ENCODE measurements around the gene MSTO1. TPM values are rescaled to one million over a fixed set of nuclear protein-coding genes. Genes with fewer than 3 reads are reported as not detected.
A peak's percentile ranks its signal among the peaks of the same experiment; 100 is the strongest.

The MSTO1 gene
- total and polyA plus RNA-seq, 2 of the 4 experiments (the other 2 are of a cell fraction): 21.7 to 38.3 TPM

DNA sequence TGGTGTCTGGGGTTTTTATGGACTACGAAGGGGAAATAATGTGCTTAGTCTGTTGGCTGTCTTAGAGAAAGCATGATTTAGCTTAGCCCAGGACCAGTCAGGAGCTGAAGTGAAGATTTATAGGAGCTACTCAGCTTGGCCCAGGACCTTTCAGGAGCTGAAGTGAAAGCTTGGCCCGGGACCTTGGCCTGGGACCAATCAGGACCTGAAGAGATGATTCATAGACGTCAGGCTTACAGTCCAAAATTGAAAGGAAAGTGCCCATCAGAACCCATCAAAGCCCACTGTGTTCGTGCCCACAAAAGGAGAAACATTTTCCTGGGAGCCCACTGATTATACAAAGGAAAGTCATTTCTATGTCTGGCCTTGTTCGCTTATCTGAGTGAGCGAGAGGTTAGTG is 35.6 kb downstream of the MSTO1 start:
- ATAC-seq (ENCODE audit: low read depth): no peak
- no peak overlapping the region for H3K23ac ChIP-seq (ENCODE audit: low read depth, low read length)
- H2AK5ac ChIP-seq (ENCODE audit: low read depth, low read length): no peak overlapping the region; the same call in 1 of the 2 replicates
- in situ Hi-C loops (cut with MboI; ENCODE audit: low sequenced_read_pairs) (no loop called here), dilution Hi-C loops (cut with HindIII; ENCODE audit: low sequenced_read_pairs, unreplicated experiment) (no loop called here), intact Hi-C loops (cut with micrococcal nuclease) (loop anchor here (5.0 kb wide), 2 partner anchors 38 to 323 kb away; partner anchors contain the start of gene RUSC1)
- no peak overlapping the region for H2BK120ac ChIP-seq (ENCODE audit: low read depth, low read length)
- no peak overlapping the region for H3K18ac ChIP-seq (ENCODE audit: low read depth, low read length)
- TF ChIP-seq CTCF (conservative IDR thresholded peaks at IDR 0.05; ENCODE audit: low read depth, low read length): no peak
- TF ChIP-seq CHD1 (IDR thresholded peaks at IDR 0.05; ENCODE audit: low read depth, low read length): no peak
- no peak for TF ChIP-seq FOS (IDR thresholded peaks at IDR 0.05; ENCODE audit: low read depth, low read length)
- no peak for TF ChIP-seq NFE2L2 (IDR thresholded peaks at IDR 0.05; ENCODE audit: low read depth, low read length)
- TF ChIP-seq RCOR1 (IDR thresholded peaks at IDR 0.05; ENCODE audit: insufficient replicate concordance, low read length): no peak
- TF ChIP-seq MXI1 (IDR thresholded peaks at IDR 0.05; ENCODE audit: borderline replicate concordance, low read depth, low read length): no peak
- TF ChIP-seq, protein P1, sequence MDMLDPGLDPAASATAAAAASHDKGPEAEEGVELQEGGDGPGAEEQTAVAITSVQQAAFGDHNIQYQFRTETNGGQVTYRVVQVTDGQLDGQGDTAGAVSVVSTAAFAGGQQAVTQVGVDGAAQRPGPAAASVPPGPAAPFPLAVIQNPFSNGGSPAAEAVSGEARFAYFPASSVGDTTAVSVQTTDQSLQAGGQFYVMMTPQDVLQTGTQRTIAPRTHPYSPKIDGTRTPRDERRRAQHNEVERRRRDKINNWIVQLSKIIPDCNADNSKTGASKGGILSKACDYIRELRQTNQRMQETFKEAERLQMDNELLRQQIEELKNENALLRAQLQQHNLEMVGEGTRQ (IDR thresholded peaks at IDR 0.05; ENCODE audit: low read depth, low read length): no peak
- no peak for TF ChIP-seq RFX5 (IDR thresholded peaks at IDR 0.05; ENCODE audit: low read depth, low read length)
- no peak for TF ChIP-seq ELK1 (IDR thresholded peaks at IDR 0.05; ENCODE audit: borderline replicate concordance, low read depth, low read length)
- TF ChIP-seq RAD21 (IDR thresholded peaks at IDR 0.05; ENCODE audit: low read length): no peak
- TF ChIP-seq BHLHE40 (IDR thresholded peaks at IDR 0.05; ENCODE audit: low read depth, low read length): no peak
- TF ChIP-seq CEBPB (IDR thresholded peaks at IDR 0.05; ENCODE audit: low read depth, low read length): no peak
- no peak for TF ChIP-seq MAFK (IDR thresholded peaks at IDR 0.05; ENCODE audit: low read depth, low read length)
- TF ChIP-seq SMC3 (IDR thresholded peaks at IDR 0.05; ENCODE audit: low read depth, low read length): no peak
- TF ChIP-seq POLR2A (IDR thresholded peaks at IDR 0.05; ENCODE audit: low read depth, low read length): no peak
- no peak for TF ChIP-seq MAZ (IDR thresholded peaks at IDR 0.05; ENCODE audit: borderline replicate concordance, low read depth, low read length)
- H4K8ac ChIP-seq (ENCODE audit: low read depth in 2 of 2, low read length in 2 of 2): peak overlapping the region in 1 of 2 experiments; percentile 9; a peak in 1 of 4 replicates
- no peak overlapping the region for H4K91ac ChIP-seq (ENCODE audit: insufficient read depth, low read depth, low read length)
- no peaks in the 10 kb centered on the region for H4K20me1 ChIP-seq (ENCODE audit: insufficient read depth, low read length)
- peaks cover 8% of the 10 kb centered on the region for H3K4me1 ChIP-seq (ENCODE audit: control insufficient read depth, insufficient read depth, low read length)
- H3K9ac ChIP-seq (ENCODE audit: low read depth, low read length): no peak overlapping the region
- no TSS peak for BruUV-seq (replicated peaks)
- H3K79me1 ChIP-seq (ENCODE audit: low read depth in 1 of 2, low read length in 2 of 2): peaks cover 0 to 19% of the 10 kb centered on the region in 2 experiments
- H3K56ac ChIP-seq (ENCODE audit: extremely low read depth, insufficient read depth, low read length): no peak overlapping the region
- H3K9me1 ChIP-seq (ENCODE audit: insufficient read depth, low read length): 0 out of 2 replicates have a peak, but pooled peaks cover 4% of the 10 kb centered on the region
- no peaks in the 10 kb centered on the region for H3K27me3 ChIP-seq (ENCODE audit: control insufficient read depth, insufficient read depth, low read length)
- H3K27ac ChIP-seq (ENCODE audit: insufficient read depth, low read length): no peak overlapping the region
- no peak overlapping the region for H3K4me3 ChIP-seq (ENCODE audit: insufficient read depth, low read depth, low read length)
- H2AFZ ChIP-seq (replicated peaks; ENCODE audit: low read length, poor library complexity): no peak overlapping the region
- H2BK5ac ChIP-seq (ENCODE audit: low read depth, low read length, poor library complexity, severe bottlenecking): no peak overlapping the region
- peak overlapping the region; percentile 44 for H3K4me2 ChIP-seq (ENCODE audit: low read depth, low read length)
- H3K14ac ChIP-seq (replicated peaks; ENCODE audit: low read depth, low read length): no peak overlapping the region
- no peak overlapping the region for H2BK15ac ChIP-seq (ENCODE audit: low read depth, low read length)
- ChIA-PET POLR2A (ENCODE audit: unreplicated experiment) (no interaction called here), CTCF (interaction anchor here (0.7 to 1.0 kb wide), 2 partner anchors 394 to 555 kb away, joined by 3 to 4 read pairs; no protein-coding TSS in a partner anchor)
- H3K4ac ChIP-seq (ENCODE audit: low read depth, low read length): no peak overlapping the region
- DNase-seq: no peak
- 77% methylated on average over 3 of the region's 6 CpGs; no CpG with 5 or more reads in 1 of the 2 experiments for WGBS, 2 experiments (ENCODE audit: extremely low coverage in 2 of 2, insufficient read length in 1 of 2)
- H3K9me3 ChIP-seq (ENCODE audit: control insufficient read depth, insufficient read depth, low read length): peaks cover 16% of the 10 kb centered on the region
- no peak overlapping the region for H2BK20ac ChIP-seq (ENCODE audit: low read depth, low read length)
- peaks cover 2% of the 10 kb centered on the region for H3K36me3 ChIP-seq (ENCODE audit: control insufficient read depth, insufficient read depth, low read length)
- H4K5ac ChIP-seq (ENCODE audit: low read depth, low read length): peak overlapping the region; percentile 23; the same call in 1 of the 2 replicates
- H2AK9ac ChIP-seq (replicated peaks; ENCODE audit: low read depth, low read length, poor library complexity): no peak overlapping the region

All from IMR-90 (cell line).